H1 (cell line): ENCODE measurements around the gene SLC25A4. TPM values are rescaled to one million over a fixed set of nuclear protein-coding genes. Genes with fewer than 3 reads are reported as not detected.

ENCODE experiments used
- CEBPB ChIP-seq: IDR thresholded peaks from 2 replicates; pipeline ENCODE4 v1.6.1; 2012; ENCODE audit warnings: low read depth, low read length
- EP300 ChIP-seq, 2 experiments: IDR thresholded peaks; 1 replicate in 1 of 2; 2 replicates in 1 of 2; pipeline ENCODE4 v1.6.1; 2011 to 2012; ENCODE audit warnings: low read depth in 2 of 2, low read length in 2 of 2, mild to moderate bottlenecking in 2 of 2, borderline replicate concordance in 1 of 2, inconsistent platforms in 1 of 2, moderate library complexity in 1 of 2
- KDM4A ChIP-seq: IDR thresholded peaks from one replicate; pipeline ENCODE4 v1.7.1; 2012; ENCODE audit warnings: low read depth, mild to moderate bottlenecking, moderate library complexity, low read length, inconsistent platforms; ENCODE audit not compliant: severe bottlenecking
- NANOG ChIP-seq: IDR thresholded peaks from 2 replicates; pipeline ENCODE4 v1.6.1; 2011; ENCODE audit warnings: low read length, low read depth, mild to moderate bottlenecking, inconsistent platforms; ENCODE audit not compliant: insufficient read depth, poor library complexity, severe bottlenecking
- TAF7 ChIP-seq: optimal IDR thresholded peaks from 2 replicates; pipeline ENCODE3; 2011; ENCODE audit warnings: low read depth, mild to moderate bottlenecking, inconsistent platforms, low read length, moderate library complexity, borderline replicate concordance
- polyA plus RNA-seq, 7 experiments: library from polyadenylated mRNA; depleted of rRNA in 3 of 7; stranded (reverse) in 5 of 7; unstranded in 2 of 7; fragments of >200 nt in 5 of 7; fragments of 200-250 nt in 2 of 7; gene quantifications; 1 replicate in 5 of 7; 2 replicates in 1 of 7; 4 replicates in 1 of 7; pipeline versions ENCODE4 v1.2.1 to v1.2.3, GENCODE V29; 2011 to 2013; ENCODE audit warnings: missing spikeins in 2 of 7, mixed read lengths in 2 of 7
- total RNA-seq: library from RNA; stranded (reverse); fragmentation: NEBNext Ultra II Directional; extraction: Animal tissue kit (Norgen Biotek cat#: 25700); gene quantifications from 2 replicates; pipeline ENCODE4 v1.2.1, GENCODE V29; 2021

The SLC25A4 gene
- total and polyA plus RNA-seq, 2 of the 8 experiments (the other 6 are each of a cell fraction or from before 2014, with no cell fraction given) = 41.3 to 42.0 TPM

- no peak for TF ChIP-seq EP300 (IDR thresholded peaks at IDR 0.05; ENCODE audit: borderline replicate concordance in 1 of 2, low read depth in 2 of 2, low read length in 2 of 2)
- TF ChIP-seq TAF7 = no peak
- TF ChIP-seq NANOG = no peak
- no peak for TF ChIP-seq CEBPB
- TF ChIP-seq KDM4A = no peak
- TF ChIP-seq, all 59 proteins: peak for 0
Measured at GRCh38 chr4:185143601-185143969, 519 bp downstream of the SLC25A4 start (continued).
